Mammary epithelial cell (primary cell): Measurements from ENCODE around the gene KIF14.

Experiments
- EZH2 ChIP-seq: IDR thresholded peaks from 2 replicates; pipeline ENCODE4 v1.6.1; 2012; ENCODE audit warnings: low read length, inconsistent platforms, borderline replicate concordance
- TF ChIP-seq, protein P1 (sequence below), 2 donors: IDR thresholded peaks in 1 of 2; conservative IDR thresholded peaks in 1 of 2; 2 replicates each; pipeline ENCODE4 v1.5.1; 2011 to 2012; ENCODE audit warnings: inconsistent platforms in 2 of 2, low read length in 2 of 2, mild to moderate bottlenecking in 2 of 2, control low read depth in 1 of 2, low read depth in 1 of 2; ENCODE audit not compliant: insufficient read depth in 1 of 2; ENCODE audit errors: extremely low read depth in 1 of 2

DNA sequence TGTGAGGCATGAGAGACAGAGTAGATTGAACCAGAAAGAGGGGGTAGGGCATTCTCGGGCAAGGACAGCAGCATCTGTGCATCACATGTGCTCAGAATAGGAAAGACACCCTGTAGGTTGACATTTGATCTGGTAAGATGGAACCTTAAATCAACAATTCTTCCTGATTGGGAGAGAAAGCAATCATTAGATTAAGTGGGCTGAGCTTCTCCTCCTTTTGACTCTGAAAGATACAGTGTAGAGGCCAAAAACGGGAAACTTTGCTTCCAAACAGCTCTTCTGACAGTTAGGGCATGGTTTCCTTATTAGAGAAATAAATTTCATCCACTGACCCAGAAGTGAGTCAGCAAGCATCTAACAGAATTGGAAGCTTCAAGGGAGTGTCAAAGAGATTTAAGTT lies 9.7 kb downstream of the KIF14 start:
- TF ChIP-seq, protein P1, sequence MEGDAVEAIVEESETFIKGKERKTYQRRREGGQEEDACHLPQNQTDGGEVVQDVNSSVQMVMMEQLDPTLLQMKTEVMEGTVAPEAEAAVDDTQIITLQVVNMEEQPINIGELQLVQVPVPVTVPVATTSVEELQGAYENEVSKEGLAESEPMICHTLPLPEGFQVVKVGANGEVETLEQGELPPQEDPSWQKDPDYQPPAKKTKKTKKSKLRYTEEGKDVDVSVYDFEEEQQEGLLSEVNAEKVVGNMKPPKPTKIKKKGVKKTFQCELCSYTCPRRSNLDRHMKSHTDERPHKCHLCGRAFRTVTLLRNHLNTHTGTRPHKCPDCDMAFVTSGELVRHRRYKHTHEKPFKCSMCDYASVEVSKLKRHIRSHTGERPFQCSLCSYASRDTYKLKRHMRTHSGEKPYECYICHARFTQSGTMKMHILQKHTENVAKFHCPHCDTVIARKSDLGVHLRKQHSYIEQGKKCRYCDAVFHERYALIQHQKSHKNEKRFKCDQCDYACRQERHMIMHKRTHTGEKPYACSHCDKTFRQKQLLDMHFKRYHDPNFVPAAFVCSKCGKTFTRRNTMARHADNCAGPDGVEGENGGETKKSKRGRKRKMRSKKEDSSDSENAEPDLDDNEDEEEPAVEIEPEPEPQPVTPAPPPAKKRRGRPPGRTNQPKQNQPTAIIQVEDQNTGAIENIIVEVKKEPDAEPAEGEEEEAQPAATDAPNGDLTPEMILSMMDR (conservative IDR thresholded peaks at IDR 0.05 in 1 of 2, IDR thresholded peaks at IDR 0.05 in 1 of 2; ENCODE audit: extremely low read depth in 1 of 2, insufficient read depth in 1 of 2, low read depth in 1 of 2, low read length in 2 of 2) = no peak
- no peak for TF ChIP-seq EZH2
